NCI-H1092 treated with DMSO at 0.1 percent for 48 hours (cell line): ENCODE measurements around the gene OVOL2.
"Not testable (repeated sequence)": the region's sequence is repeated elsewhere in the genome, so short reads cannot be mapped to it uniquely, and the experiment has no call there.

Experiments
- DNase-seq: peaks from one replicate; lab custom pipeline; 2025; lab: John Stamatoyannopoulos, UW

Gene OVOL2

GRCh38 chr20:18057101-18057993, at the start of gene OVOL2:
Gene OVOL2, minus strand, starts transcription at chr20:18057916. Its CDS starts 282 bp downstream, at chr20:18057634.
- peak; percentile 35 for DNase-seq

DNA sequence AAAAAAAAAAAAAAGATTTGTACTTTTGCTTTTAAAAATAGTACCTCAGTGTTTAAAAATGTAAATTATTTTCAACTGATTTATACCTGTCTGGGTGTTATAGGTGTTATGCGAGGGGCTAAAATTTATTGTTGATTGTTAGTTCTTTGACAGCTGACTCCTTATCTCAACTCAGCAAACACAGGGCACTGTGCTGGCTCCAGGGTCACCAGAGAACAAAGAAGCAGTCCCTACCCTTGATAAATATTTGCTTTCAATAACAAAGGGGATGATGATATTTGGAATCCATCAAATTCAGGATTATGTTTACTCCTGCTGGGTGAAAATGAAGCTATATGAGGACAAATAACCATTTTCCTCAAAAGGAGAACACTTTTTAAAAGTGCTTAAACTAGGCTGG, 45.8 kb upstream of the OVOL2 start:
- DNase-seq: peak; percentile 19

DNA sequence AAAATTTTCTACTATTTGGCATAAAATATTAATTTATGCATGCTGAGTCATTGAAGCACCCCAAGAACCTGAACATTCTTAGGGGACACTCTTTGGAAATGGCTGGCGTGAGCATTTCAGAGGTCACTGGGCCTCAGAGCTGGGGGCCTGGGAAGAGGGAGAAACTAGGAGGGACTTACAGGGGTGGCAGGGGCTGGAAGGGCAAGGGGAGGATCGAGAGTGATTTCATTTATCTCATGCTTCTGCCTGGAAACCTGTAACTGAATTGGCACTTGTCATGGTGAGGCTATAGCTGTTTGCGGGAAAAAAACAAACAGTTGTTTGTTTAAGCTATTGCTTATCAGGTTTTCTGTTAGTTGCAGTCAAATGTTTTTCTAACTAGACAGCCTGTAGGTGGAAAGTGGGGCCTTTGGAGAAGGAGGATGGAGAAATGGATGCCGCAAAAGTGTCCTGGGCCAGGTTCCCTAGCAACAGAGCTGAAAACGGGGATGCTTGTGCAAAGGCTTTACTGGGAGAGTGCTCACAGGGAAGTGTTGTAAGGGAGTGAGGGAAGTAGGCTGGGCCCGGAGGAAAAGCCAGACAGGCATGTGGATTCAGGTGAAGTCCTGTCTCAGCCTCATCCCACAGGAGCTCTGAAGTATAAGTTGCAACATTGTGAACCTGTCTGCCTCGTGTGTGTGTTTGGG, 43.6 kb upstream of the OVOL2 start:
- no peak for DNase-seq

GRCh38 chr20:18100569-18100968, 42.9 kb upstream of the OVOL2 start:
- not testable (repeated sequence) for DNase-seq

DNA sequence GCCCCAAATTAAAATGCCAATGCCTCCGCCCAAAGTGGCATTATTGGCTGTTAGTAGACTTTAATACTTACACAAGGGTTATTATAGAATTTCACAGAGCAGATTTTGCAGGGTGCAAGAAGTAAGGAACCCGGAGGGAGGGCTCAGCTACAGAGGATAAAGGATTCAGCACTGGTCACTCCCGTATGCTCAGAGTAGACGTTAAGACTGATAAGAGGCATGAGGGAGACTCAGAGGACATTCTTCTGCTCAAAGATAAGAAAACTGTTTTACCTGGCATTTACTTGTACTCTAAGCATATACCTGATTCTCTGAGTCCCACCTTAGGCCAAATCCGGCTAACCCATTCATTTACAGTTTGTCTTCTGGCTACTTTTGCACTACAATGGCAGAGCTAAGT, 36.5 kb upstream of the OVOL2 start:
- DNase-seq: no peak

DNA sequence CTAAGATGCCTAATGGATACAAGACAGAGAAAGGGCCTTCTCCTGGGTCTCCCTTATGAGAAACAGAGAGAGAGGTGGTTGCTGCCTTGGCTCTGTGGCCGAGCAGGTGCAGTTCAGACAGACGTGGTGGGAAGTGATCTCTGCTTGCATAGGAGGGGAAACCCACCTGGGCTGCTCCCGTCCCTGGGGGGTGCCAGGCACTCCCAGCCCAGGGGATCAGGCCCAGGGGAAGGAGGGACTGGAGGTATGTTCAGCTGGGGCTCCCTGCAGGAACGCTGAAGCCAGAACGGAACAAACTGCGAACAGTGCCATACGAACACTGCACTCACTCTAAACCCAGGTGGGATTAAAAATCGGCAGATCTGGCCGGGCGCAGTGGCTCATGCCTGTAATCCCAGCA, 35.7 kb upstream of the OVOL2 start:
- no peak for DNase-seq

DNA sequence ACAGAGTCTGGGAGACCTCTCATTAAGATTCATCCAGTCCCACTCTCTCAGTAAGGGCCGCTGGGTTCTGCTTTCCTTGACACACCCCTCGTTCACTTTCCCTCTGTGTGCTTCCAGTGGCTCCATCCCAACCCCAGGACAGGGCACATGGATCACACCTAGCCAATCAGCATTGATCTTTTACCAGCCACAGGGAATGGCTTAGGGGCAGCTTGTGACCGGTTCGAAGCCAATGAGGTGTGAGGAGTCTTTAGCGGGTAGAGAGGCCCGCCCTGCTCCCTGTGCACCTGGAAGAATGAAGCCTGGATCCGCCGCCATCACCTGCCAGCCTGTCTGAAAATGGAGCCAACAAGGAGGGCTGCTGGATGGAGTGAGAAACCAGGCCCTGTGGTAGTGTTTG, 35.2 kb upstream of the OVOL2 start:
- DNase-seq: no peak

- DNase-seq: no peak
Observed at GRCh38 chr20:18091623-18092022, 33.9 kb upstream of the OVOL2 start.

GRCh38 chr20:18090477-18090876, 32.8 kb upstream of the OVOL2 start:
- DNase-seq: no peak

DNA sequence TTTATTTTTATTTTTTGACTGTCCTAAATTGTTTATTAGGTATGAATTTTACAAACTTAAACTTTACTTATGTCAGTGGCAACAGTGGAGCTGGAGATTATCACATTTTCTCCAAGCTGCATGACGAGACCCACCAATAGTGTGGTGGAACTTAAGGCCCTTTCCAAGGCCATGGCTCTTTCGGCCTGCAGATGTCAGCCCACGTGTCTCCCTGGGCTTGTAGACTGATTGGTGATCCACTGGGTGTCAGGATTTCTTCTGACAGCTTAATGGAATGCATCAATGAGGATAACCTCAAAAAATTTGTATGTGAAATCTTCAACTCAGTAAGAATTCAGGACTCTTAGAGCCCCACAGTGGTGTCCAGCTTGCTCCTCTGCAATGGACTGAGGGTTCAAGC, 32.3 kb upstream of the OVOL2 start:
- no peak for DNase-seq

GRCh38 chr20:18088841-18089240, 31.1 kb upstream of the OVOL2 start:
- not testable (repeated sequence) for DNase-seq

GRCh38 chr20:18088298-18088697, 30.6 kb upstream of the OVOL2 start:
- DNase-seq: not testable (repeated sequence)

- no peak for DNase-seq
Observed at GRCh38 chr20:18087054-18087453, 29.3 kb upstream of the OVOL2 start.

DNA sequence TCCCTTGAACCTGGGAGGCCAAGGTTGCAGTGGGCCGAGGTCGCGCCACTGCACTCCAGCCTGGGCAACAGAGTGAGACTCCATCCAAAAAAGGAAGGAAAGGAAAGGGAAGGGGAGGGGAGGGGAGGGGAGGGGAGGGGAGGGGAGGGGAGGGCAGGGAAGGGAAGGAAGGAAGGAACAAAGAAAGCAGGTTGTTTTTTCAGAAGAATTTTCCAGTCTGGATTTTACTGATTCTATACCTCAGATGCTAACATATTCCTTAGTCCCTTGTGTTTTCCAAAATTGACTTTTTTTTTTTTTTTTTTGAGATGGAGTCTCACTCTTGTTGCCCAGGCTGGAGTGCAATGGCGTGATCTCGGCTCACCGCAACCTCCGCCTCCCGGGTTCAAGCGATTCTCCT, 23.1 kb upstream of the OVOL2 start:
- not testable (repeated sequence) for DNase-seq

DNA sequence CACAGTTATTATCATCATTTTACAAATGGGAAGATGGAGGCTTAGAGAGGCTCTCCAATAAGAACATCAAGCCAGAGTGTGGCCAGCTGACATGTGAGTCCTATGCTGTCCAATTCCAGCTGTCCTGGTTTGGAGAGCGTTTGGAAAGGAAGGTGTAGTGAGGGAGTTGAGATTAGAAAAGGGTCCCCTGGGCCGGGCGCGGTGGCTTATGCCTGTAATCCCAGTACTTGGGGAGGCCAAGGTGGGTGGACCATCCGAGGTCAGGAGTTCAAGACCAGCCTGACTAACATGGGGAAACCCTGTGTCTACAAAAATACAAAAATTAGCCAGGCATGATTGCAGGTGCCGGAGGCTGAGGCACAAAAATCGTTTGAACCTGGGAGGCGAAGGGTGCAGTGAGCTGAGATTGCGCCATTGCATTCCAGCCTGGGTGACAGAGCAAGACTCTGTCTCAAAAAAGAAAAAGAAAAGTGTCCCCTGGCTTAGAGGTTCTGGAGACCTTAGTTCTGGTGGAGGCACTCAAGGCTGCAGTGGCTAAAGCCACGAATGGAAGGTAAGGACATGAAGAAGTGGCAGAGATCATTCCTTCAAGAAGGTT, 22.1 kb upstream of the OVOL2 start:
- DNase-seq: no peak

- no peak for DNase-seq
Observed at GRCh38 chr20:18077157-18077556, 19.4 kb upstream of the OVOL2 start.

- DNase-seq: no peak
Observed at GRCh38 chr20:18072532-18072931, 14.8 kb upstream of the OVOL2 start.

- DNase-seq: no peak
Observed at GRCh38 chr20:18066421-18067333, 9.0 kb upstream of the OVOL2 start.

GRCh38 chr20:18063676-18064075, 6.0 kb upstream of the OVOL2 start:
- DNase-seq: no peak

DNA sequence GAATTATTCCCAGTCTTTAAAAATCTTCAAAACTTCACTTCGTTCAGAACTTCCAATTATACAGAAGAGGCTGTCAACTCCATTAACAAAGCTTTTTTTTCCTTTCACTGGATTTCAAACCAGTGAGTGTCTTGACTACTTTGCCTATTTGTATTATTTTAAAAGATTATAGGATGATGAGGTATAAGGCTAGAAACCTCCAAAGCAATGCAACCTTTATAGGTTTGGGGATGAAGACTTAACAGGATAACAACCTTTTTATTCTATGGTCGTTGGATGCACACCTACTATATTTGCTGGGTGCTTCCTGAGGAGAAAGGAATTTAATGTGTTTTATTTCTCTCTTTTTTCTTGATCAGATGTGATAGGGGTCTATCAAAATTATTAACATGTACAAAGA, 1.9 kb upstream of the OVOL2 start:
- no peak for DNase-seq

- DNase-seq: peak; percentile 79
Observed at GRCh38 chr20:18058661-18059467, 1.1 kb upstream of the OVOL2 start.
